ENCODE measurements around the gene UBLCP1. TPM values are rescaled to one million over a fixed set of nuclear protein-coding genes. Genes with fewer than 3 reads are reported as not detected.
A peak's percentile ranks its signal among the peaks of the same experiment; 100 is the strongest.
"Not testable (repeated sequence)": the region's sequence is repeated elsewhere in the genome, so short reads cannot be mapped to it uniquely, and the experiment has no call there.

UBLCP1 gene
- total RNA-seq, 1 experiment from 2014 or later = 23.0 TPM

DNA sequence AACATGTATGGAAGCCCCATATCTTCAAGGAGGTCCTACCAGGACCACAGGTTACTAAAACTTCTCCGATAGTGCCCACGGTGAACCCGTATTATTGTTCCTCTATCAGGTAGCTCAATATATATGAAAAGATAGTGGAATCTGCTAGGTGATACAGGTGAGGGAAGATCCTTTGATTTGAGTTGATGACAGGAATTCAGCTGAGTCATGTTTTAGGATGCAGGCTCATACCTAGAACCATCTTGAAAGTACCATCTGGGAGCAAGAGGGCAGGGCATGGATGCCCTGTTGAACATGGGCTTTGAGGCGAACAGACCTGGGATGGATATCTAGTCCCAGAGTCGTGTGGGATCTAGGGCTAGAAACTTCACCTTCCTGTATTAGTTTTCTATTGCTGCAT is 31.8 kb downstream of the UBLCP1 start:
- no peaks in the 10 kb centered on the region for H3K36me3 ChIP-seq (ENCODE audit: control insufficient read depth, insufficient read depth, low read length)
- H3K4me3 ChIP-seq (ENCODE audit: low read depth, low read length) = no peak overlapping the region
- Mint-ChIP-seq H3K4me3 (ENCODE audit: unreplicated experiment) (no peak overlapping the region), H3K36me3 (ENCODE audit: insufficient read depth, unreplicated experiment) (no peaks in the 10 kb centered on the region), H3K9me3 (ENCODE audit: unreplicated experiment) (peaks cover 22% of the 10 kb centered on the region), H3K4me1 (ENCODE audit: low read depth, unreplicated experiment) (no peaks in the 10 kb centered on the region), H3K27ac (ENCODE audit: unreplicated experiment) (no peak overlapping the region), H3K27me3 (ENCODE audit: insufficient read depth, unreplicated experiment) (no peaks in the 10 kb centered on the region)
- intact Hi-C loops (cut with micrococcal nuclease; ENCODE audit: unreplicated experiment) = no loop called here
- peaks cover 16% of the 10 kb centered on the region for H3K9me3 ChIP-seq
- CTCF ChIA-PET = no interaction called here
- POLR2A ChIA-PET = no interaction called here
- no peak for DNase-seq
- H3K4me1 ChIP-seq = no peaks in the 10 kb centered on the region
- no peaks in the 10 kb centered on the region for H3K27me3 ChIP-seq (replicated peaks; ENCODE audit: control insufficient read depth, insufficient read depth, low read length)
- TF ChIP-seq, protein P1, sequence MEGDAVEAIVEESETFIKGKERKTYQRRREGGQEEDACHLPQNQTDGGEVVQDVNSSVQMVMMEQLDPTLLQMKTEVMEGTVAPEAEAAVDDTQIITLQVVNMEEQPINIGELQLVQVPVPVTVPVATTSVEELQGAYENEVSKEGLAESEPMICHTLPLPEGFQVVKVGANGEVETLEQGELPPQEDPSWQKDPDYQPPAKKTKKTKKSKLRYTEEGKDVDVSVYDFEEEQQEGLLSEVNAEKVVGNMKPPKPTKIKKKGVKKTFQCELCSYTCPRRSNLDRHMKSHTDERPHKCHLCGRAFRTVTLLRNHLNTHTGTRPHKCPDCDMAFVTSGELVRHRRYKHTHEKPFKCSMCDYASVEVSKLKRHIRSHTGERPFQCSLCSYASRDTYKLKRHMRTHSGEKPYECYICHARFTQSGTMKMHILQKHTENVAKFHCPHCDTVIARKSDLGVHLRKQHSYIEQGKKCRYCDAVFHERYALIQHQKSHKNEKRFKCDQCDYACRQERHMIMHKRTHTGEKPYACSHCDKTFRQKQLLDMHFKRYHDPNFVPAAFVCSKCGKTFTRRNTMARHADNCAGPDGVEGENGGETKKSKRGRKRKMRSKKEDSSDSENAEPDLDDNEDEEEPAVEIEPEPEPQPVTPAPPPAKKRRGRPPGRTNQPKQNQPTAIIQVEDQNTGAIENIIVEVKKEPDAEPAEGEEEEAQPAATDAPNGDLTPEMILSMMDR (IDR thresholded peaks at IDR 0.05; ENCODE audit: insufficient read depth in 1 of 2, low read depth in 1 of 2, low read length in 1 of 2, severe bottlenecking in 1 of 2, unreplicated experiment in 1 of 2) = no peak
- BruUV-seq (replicated peaks) = no TSS peak

DNA sequence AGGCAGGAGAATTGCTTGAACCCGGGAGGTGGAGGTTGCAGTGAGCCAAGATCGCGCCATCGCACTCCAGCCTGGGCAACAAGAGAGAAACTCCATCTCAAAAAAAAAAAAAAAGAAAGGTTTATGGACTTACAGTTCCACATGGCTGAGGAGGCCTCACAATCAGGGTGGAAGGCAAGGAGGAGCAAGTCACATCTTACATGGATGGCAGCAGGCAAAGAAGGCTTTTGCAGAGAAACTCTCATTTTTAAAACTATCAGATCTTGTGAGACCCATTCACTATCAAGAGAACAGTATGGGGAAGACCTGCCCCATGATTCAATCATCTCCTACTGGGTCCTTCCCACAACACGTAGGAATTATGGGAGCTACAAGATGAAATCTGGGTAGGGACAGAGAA is 34.2 kb downstream of the UBLCP1 start:
- H3K4me3 Mint-ChIP-seq (ENCODE audit: unreplicated experiment); H3K4me1 ChIP-seq; H3K27me3 Mint-ChIP-seq (ENCODE audit: insufficient read depth, unreplicated experiment); POLR2A ChIA-PET; H3K27me3 ChIP-seq (replicated peaks; ENCODE audit: control insufficient read depth, insufficient read depth, low read length); intact Hi-C loops (cut with micrococcal nuclease; ENCODE audit: unreplicated experiment); H3K27ac Mint-ChIP-seq (ENCODE audit: unreplicated experiment); H3K4me3 ChIP-seq (ENCODE audit: low read depth, low read length); DNase-seq; H3K4me1 Mint-ChIP-seq (ENCODE audit: low read depth, unreplicated experiment); CTCF ChIA-PET; BruUV-seq (replicated peaks); H3K36me3 ChIP-seq (ENCODE audit: control insufficient read depth, insufficient read depth, low read length); H3K36me3 Mint-ChIP-seq (ENCODE audit: insufficient read depth, unreplicated experiment): not testable (repeated sequence)
- peaks cover 21% of the 10 kb centered on the region for H3K9me3 ChIP-seq
- peaks cover 34% of the 10 kb centered on the region for H3K9me3 Mint-ChIP-seq (ENCODE audit: unreplicated experiment)

DNA sequence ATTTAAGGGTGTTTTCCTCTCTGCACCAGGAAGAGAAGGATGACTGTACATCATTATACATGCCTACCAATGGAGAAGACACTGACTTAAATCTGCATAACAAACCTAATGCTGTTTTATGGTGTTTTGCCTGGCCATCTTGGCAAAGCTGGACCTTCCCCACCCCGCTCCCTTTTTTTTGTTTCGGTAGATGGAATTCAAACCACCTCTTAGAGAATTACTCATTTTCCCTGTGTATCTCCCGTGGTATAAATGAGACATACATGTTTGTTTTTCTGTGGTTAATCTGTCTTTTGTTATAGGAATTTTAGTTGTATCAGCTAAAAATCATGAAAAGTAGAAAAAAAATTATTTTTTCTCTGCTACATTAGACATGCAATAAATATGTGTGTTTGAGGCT is 38.4 kb downstream of the UBLCP1 start:
- no peak overlapping the region for H3K4me3 ChIP-seq (ENCODE audit: low read depth, low read length)
- H3K9me3 ChIP-seq = peaks cover 17% of the 10 kb centered on the region
- H3K27me3 ChIP-seq (replicated peaks; ENCODE audit: control insufficient read depth, insufficient read depth, low read length) = no peaks in the 10 kb centered on the region
- no peak overlapping the region for H3K27ac Mint-ChIP-seq (ENCODE audit: unreplicated experiment)
- peaks cover 46% of the 10 kb centered on the region for H3K9me3 Mint-ChIP-seq (ENCODE audit: unreplicated experiment)
- DNase-seq = no peak
- POLR2A ChIA-PET = no interaction called here
- no peaks in the 10 kb centered on the region for H3K4me1 Mint-ChIP-seq (ENCODE audit: low read depth, unreplicated experiment)
- peaks cover 3% of the 10 kb centered on the region for H3K27me3 Mint-ChIP-seq (ENCODE audit: insufficient read depth, unreplicated experiment)
- H3K36me3 ChIP-seq (ENCODE audit: control insufficient read depth, insufficient read depth, low read length) = no peaks in the 10 kb centered on the region
- intact Hi-C loops (cut with micrococcal nuclease; ENCODE audit: unreplicated experiment) = no loop called here
- TF ChIP-seq, protein P1 (IDR thresholded peaks at IDR 0.05; ENCODE audit: insufficient read depth in 1 of 2, low read depth in 1 of 2, low read length in 1 of 2, severe bottlenecking in 1 of 2, unreplicated experiment in 1 of 2) = no peak
- BruUV-seq (replicated peaks) = no TSS peak
- no peaks in the 10 kb centered on the region for H3K4me1 ChIP-seq
- H3K36me3 Mint-ChIP-seq (ENCODE audit: insufficient read depth, unreplicated experiment) = no peaks in the 10 kb centered on the region
- no peak overlapping the region for H3K4me3 Mint-ChIP-seq (ENCODE audit: unreplicated experiment)
- CTCF ChIA-PET = no interaction called here

DNA sequence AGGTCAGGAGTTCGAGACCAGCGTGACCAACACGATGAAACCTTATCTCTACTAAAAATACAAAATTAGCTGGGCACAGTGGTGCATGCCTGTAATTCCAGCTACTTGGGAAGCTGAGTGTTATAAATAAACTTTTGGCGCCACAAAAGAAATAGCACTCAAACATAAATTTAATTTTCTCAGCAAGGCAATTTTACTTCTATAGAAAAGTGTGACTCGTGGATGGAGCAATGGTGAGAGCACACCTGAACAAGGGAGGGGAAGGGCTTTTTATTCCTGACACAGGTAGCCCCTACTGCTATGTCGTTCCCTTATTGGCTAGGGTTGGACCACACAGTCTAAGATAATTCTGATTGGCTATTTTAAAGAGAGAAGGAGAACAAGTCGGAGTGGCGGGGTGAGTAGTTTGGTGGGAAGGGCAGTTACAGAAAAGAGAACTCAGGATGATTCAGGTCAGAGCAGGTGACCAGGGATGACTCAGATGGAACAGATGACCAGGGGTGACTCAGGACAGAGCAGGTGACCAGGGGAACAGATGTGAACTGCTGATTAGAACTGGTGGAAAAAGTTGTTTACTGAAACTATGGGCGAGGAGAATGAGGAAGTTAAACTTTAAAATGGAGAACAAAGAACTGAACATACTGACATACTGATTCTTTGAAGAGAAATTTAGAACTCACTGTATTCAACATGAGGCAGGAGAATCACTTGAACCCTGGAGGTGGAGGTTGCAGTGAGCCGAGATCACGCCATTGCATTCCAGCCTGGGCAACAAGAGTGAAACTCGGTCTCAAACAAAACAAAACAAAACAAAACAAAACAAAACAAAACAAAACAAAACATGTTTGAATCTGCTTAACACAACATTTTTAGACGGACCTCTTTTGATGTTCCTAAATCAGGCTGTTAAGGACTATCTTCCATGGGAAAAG is 39.1 kb downstream of the UBLCP1 start:
- peak in 1 of 2 experiments; percentile 5 for DNase-seq
- H3K27me3 ChIP-seq (replicated peaks; ENCODE audit: control insufficient read depth, insufficient read depth, low read length); H3K27ac Mint-ChIP-seq (ENCODE audit: unreplicated experiment); H3K4me1 ChIP-seq; intact Hi-C loops (cut with micrococcal nuclease; ENCODE audit: unreplicated experiment); CTCF ChIA-PET; H3K4me1 Mint-ChIP-seq (ENCODE audit: low read depth, unreplicated experiment); H3K4me3 ChIP-seq (ENCODE audit: low read depth, low read length); H3K36me3 ChIP-seq (ENCODE audit: control insufficient read depth, insufficient read depth, low read length); BruUV-seq (replicated peaks); POLR2A ChIA-PET; H3K27me3 Mint-ChIP-seq (ENCODE audit: insufficient read depth, unreplicated experiment); H3K4me3 Mint-ChIP-seq (ENCODE audit: unreplicated experiment); H3K36me3 Mint-ChIP-seq (ENCODE audit: insufficient read depth, unreplicated experiment): not testable (repeated sequence)
- H3K9me3 ChIP-seq = peaks cover 17% of the 10 kb centered on the region
- H3K9me3 Mint-ChIP-seq (ENCODE audit: unreplicated experiment) = peaks cover 39% of the 10 kb centered on the region

Data from Caco-2 (cell line).